IMR-90 (cell line): ENCODE results near the gene FAAH2. TPM values are rescaled to one million over a fixed set of nuclear protein-coding genes. Genes with fewer than 3 reads are reported as not detected.

Experiments
- ATAC-seq: fragments of 200-7000 bp; cut with Tn5 transposase; 2 replicates; pipeline ENCODE4 v1.9.1; 2020; ENCODE audit warnings: low read depth, mild to moderate bottlenecking, moderate library complexity
- BruUV-seq: library from RNA; stranded (reverse); fragments of 400-500 nt; replicated peaks from 2 replicates; lab custom pipeline; 2021; lab: Mats Ljungman, UMichigan
- CTCF ChIA-PET: fragments of 300-600 bp; formaldehyde crosslinking; extraction: SDS; loops from one replicate; lab custom pipeline; 2021; ENCODE audit warnings: antibody characterized with exemption; lab: Yijun Ruan, JAX
- POLR2A ChIA-PET: fragments of 300-600 bp; sonication (Branson Sonifier 250); formaldehyde crosslinking; loops from one replicate; lab custom pipeline; 2022; ENCODE audit warnings: antibody characterized with exemption; ENCODE audit not compliant: unreplicated experiment; lab: Charles Lee
- DNase-seq: peaks from one replicate; pipeline ENCODE4 v3.0.0; 2013
- H2AFZ ChIP-seq: replicated peaks from 2 replicates; pipeline ENCODE3; 2013; ENCODE audit warnings: low read length, mild to moderate bottlenecking; ENCODE audit not compliant: poor library complexity
- H2AK5ac ChIP-seq: 2 replicates; pipeline ENCODE4 v1.6.1; 2013; ENCODE audit warnings: low read depth, low read length, inconsistent platforms
- H2AK9ac ChIP-seq: replicated peaks from 2 replicates; pipeline ENCODE3; 2013; ENCODE audit warnings: mild to moderate bottlenecking, low read depth, low read length, moderate library complexity; ENCODE audit not compliant: poor library complexity
- H2BK120ac ChIP-seq: 2 replicates; pipeline ENCODE4 v1.6.1; 2013; ENCODE audit warnings: low read depth, low read length, inconsistent platforms
- H2BK15ac ChIP-seq: 3 replicates; pipeline ENCODE4 v1.6.1; 2013; ENCODE audit warnings: low read depth, low read length, inconsistent platforms
- H2BK20ac ChIP-seq: 2 replicates; pipeline ENCODE4 v1.6.1; 2013; ENCODE audit warnings: low read depth, mild to moderate bottlenecking, inconsistent platforms, low read length, moderate library complexity
- H2BK5ac ChIP-seq: 2 replicates; pipeline ENCODE4 v1.6.1; 2013; ENCODE audit warnings: mild to moderate bottlenecking, low read depth, low read length, inconsistent platforms; ENCODE audit not compliant: poor library complexity, severe bottlenecking
- H3K14ac ChIP-seq: replicated peaks from 2 replicates; pipeline ENCODE4 v1.6.1; 2013; ENCODE audit warnings: low read depth, low read length, inconsistent platforms
- H3K18ac ChIP-seq: 2 replicates; pipeline ENCODE4 v1.6.1; 2013; ENCODE audit warnings: low read depth, low read length, control low read depth
- H3K23ac ChIP-seq: 2 replicates; pipeline ENCODE4 v1.6.1; 2013; ENCODE audit warnings: low read depth, low read length, inconsistent platforms
- H3K27ac ChIP-seq: 2 replicates; pipeline ENCODE4 v1.5.1; 2013; ENCODE audit warnings: mild to moderate bottlenecking, control low read depth, low read length; ENCODE audit not compliant: insufficient read depth
- H3K27me3 ChIP-seq: 2 replicates; pipeline ENCODE4 v1.6.1; 2013; ENCODE audit warnings: low read length; ENCODE audit not compliant: control insufficient read depth, insufficient read depth
- H3K36me3 ChIP-seq: 2 replicates; pipeline ENCODE4 v1.6.1; 2013; ENCODE audit warnings: low read length, mixed read lengths; ENCODE audit not compliant: control insufficient read depth, insufficient read depth
- H3K4ac ChIP-seq: 2 replicates; pipeline ENCODE4 v1.6.1; 2013; ENCODE audit warnings: low read depth, low read length, inconsistent platforms
- H3K4me1 ChIP-seq: 2 replicates; pipeline ENCODE4 v1.6.1; 2013; ENCODE audit warnings: low read length, mixed read lengths; ENCODE audit not compliant: control insufficient read depth, insufficient read depth
- H3K4me2 ChIP-seq: 2 replicates; pipeline ENCODE4 v1.6.1; 2013; ENCODE audit warnings: low read depth, mild to moderate bottlenecking, control low read depth, low read length, moderate library complexity
- H3K4me3 ChIP-seq: 2 replicates; pipeline ENCODE4 v1.5.1; 2013; ENCODE audit warnings: low read depth, mild to moderate bottlenecking, control low read depth, low read length, moderate library complexity; ENCODE audit not compliant: insufficient read depth
- H3K56ac ChIP-seq: 2 replicates; pipeline ENCODE4 v1.6.1; 2013; ENCODE audit warnings: low read length, inconsistent platforms; ENCODE audit not compliant: insufficient read depth; ENCODE audit errors: extremely low read depth
- H3K79me1 ChIP-seq, 2 experiments: 2 replicates each; pipeline ENCODE4 v1.6.1; 2013; ENCODE audit warnings: low read length in 2 of 2, inconsistent platforms in 1 of 2, low read depth in 1 of 2
- H3K9ac ChIP-seq: 2 replicates; pipeline ENCODE4 v1.6.1; 2013; ENCODE audit warnings: low read depth, low read length, control low read depth
- H3K9me1 ChIP-seq: 2 replicates; pipeline ENCODE4 v1.6.1; 2013; ENCODE audit warnings: low read length, inconsistent platforms; ENCODE audit not compliant: insufficient read depth
- H3K9me3 ChIP-seq: 2 replicates; pipeline ENCODE4 v1.6.1; 2013; ENCODE audit warnings: low read length; ENCODE audit not compliant: control insufficient read depth, insufficient read depth
- H4K20me1 ChIP-seq: 2 replicates; pipeline ENCODE4 v1.6.1; 2013; ENCODE audit warnings: low read length, inconsistent platforms; ENCODE audit not compliant: insufficient read depth
- H4K5ac ChIP-seq: 2 replicates; pipeline ENCODE4 v1.6.1; 2013; ENCODE audit warnings: mild to moderate bottlenecking, low read depth, low read length, control low read depth
- H4K8ac ChIP-seq, 2 experiments: 2 replicates each; pipeline ENCODE4 v1.6.1; 2013; ENCODE audit warnings: low read depth in 2 of 2, low read length in 2 of 2, control low read depth in 1 of 2, inconsistent platforms in 1 of 2
- H4K91ac ChIP-seq: 2 replicates; pipeline ENCODE4 v1.6.1; 2013; ENCODE audit warnings: low read depth, low read length, inconsistent platforms; ENCODE audit not compliant: insufficient read depth
- BHLHE40 ChIP-seq: fragments of 150-350 bp; IDR thresholded peaks from 2 replicates; pipeline ENCODE4 v1.6.1; 2016; ENCODE audit warnings: mild to moderate bottlenecking, low read depth, low read length
- CEBPB ChIP-seq: IDR thresholded peaks from 2 replicates; pipeline ENCODE4 v1.6.1; 2012; ENCODE audit warnings: low read depth, low read length, improper control_type of control experiment
- CHD1 ChIP-seq: IDR thresholded peaks from 2 replicates; pipeline ENCODE4 v1.6.1; 2012; ENCODE audit warnings: low read depth, low read length, improper control_type of control experiment
- CTCF ChIP-seq: conservative IDR thresholded peaks from 2 replicates; pipeline ENCODE4 v1.5.1; 2012; ENCODE audit warnings: mild to moderate bottlenecking, low read depth, low read length, improper control_type of control experiment
- ELK1 ChIP-seq: fragments of 150-350 bp; IDR thresholded peaks from 2 replicates; pipeline ENCODE4 v1.6.1; 2016; ENCODE audit warnings: low read depth, mild to moderate bottlenecking, low read length, moderate library complexity, borderline replicate concordance
- FOS ChIP-seq: fragments of 150-350 bp; IDR thresholded peaks from 2 replicates; pipeline ENCODE4 v1.6.1; 2016; ENCODE audit warnings: low read depth, low read length
- MAFK ChIP-seq: IDR thresholded peaks from 2 replicates; pipeline ENCODE4 v1.6.1; 2012; ENCODE audit warnings: low read depth, low read length, improper control_type of control experiment
- MAZ ChIP-seq: IDR thresholded peaks from 2 replicates; pipeline ENCODE4 v1.6.1; 2012; ENCODE audit warnings: low read depth, mild to moderate bottlenecking, low read length, improper control_type of control experiment, moderate library complexity, borderline replicate concordance
- MXI1 ChIP-seq: IDR thresholded peaks from 2 replicates; pipeline ENCODE4 v1.6.1; 2012; ENCODE audit warnings: low read depth, mild to moderate bottlenecking, low read length, moderate library complexity, borderline replicate concordance
- NFE2L2 ChIP-seq: fragments of 150-350 bp; IDR thresholded peaks from 2 replicates; pipeline ENCODE4 v1.6.1; 2016; ENCODE audit warnings: low read depth, mild to moderate bottlenecking, low read length
- POLR2A ChIP-seq: IDR thresholded peaks from 2 replicates; pipeline ENCODE4 v1.6.1; 2012; ENCODE audit warnings: mild to moderate bottlenecking, low read depth, low read length
- RAD21 ChIP-seq: IDR thresholded peaks from 2 replicates; pipeline ENCODE4 v1.6.1; 2012; ENCODE audit warnings: low read length, improper control_type of control experiment
- RCOR1 ChIP-seq: IDR thresholded peaks from 2 replicates; pipeline ENCODE4 v1.6.1; 2012; ENCODE audit warnings: mild to moderate bottlenecking, low read length, improper control_type of control experiment; ENCODE audit not compliant: insufficient replicate concordance
- RFX5 ChIP-seq: IDR thresholded peaks from 2 replicates; pipeline ENCODE4 v1.8.0; 2012; ENCODE audit warnings: low read depth, mild to moderate bottlenecking, low read length, moderate library complexity
- SMC3 ChIP-seq: fragments of 150-350 bp; IDR thresholded peaks from 2 replicates; pipeline ENCODE4 v1.6.1; 2016; ENCODE audit warnings: low read depth, mild to moderate bottlenecking, antibody characterized with exemption, low read length, moderate library complexity
- USF2 ChIP-seq: fragments of 150-350 bp; IDR thresholded peaks from 2 replicates; pipeline ENCODE4 v1.6.1; 2017; ENCODE audit warnings: mild to moderate bottlenecking, antibody characterized with exemption, low read length, low read depth
- WGBS, 2 experiments: methylation state at CpG; one replicate each; pipeline versions ENCODE4 v1.1.5 to v1.1.7; 2013; ENCODE audit warnings: missing lambda C conversion rate in 2 of 2; ENCODE audit not compliant: insufficient read length in 1 of 2; ENCODE audit errors: extremely low coverage in 2 of 2; 5-methylcytosine and 5-hydroxymethylcytosine counted together
- dilution Hi-C: fragments of 300-500 bp; cut with HindIII; formaldehyde crosslinking; loops from one replicate; pipeline ENCODE4 v1.14.3; 2018; ENCODE audit warnings: low sequenced_read_pairs; ENCODE audit not compliant: unreplicated experiment
- in situ Hi-C: fragments of 300-500 bp; cut with MboI; formaldehyde crosslinking; loops from 3 replicates; pipeline ENCODE4 v1.14.3; 2019; ENCODE audit warnings: low sequenced_read_pairs, inconsistent platforms, mixed read lengths
- intact Hi-C: fragments of 100-400 bp; cut with micrococcal nuclease; formaldehyde crosslinking; loops from 2 replicates; pipeline ENCODE4 v1.10.0; 2022
- polyA plus RNA-seq, 3 experiments: library from polyadenylated mRNA; depleted of rRNA; stranded (reverse); fragments of >200 nt; gene quantifications; 2 replicates each; pipeline ENCODE4 v1.2.3, GENCODE V29; 2012; ENCODE audit warnings: low replicate concordance in 1 of 3
- total RNA-seq: library from RNA; depleted of rRNA; stranded (reverse); fragments of >200 nt; gene quantifications from 2 replicates; pipeline ENCODE4 v1.2.3, GENCODE V29; 2012

The FAAH2 gene
- total and polyA plus RNA-seq, 2 of the 4 experiments (the other 2 are of a cell fraction): not detected

- intact Hi-C loops (no loop called here), dilution Hi-C loops (no loop called here), in situ Hi-C loops (no loop called here)
- no peaks in the 10 kb centered on the region for H3K9me1 ChIP-seq
- H2BK15ac ChIP-seq: no peak overlapping the region
- no peak overlapping the region for H2AK9ac ChIP-seq
- no peaks in the 10 kb centered on the region for H3K27me3 ChIP-seq
- TF ChIP-seq CHD1 (no peak), BHLHE40 (no peak), MXI1 (no peak), MAZ (no peak), ELK1 (no peak), RAD21 (no peak), CTCF (no peak), USF2 (no peak), POLR2A (no peak), SMC3 (no peak), FOS (no peak), RCOR1 (no peak), NFE2L2 (no peak), RFX5 (no peak), CEBPB (no peak), MAFK (no peak)
- H2BK120ac ChIP-seq: no peak overlapping the region
- no peak overlapping the region for H3K4me2 ChIP-seq
- H2BK5ac ChIP-seq: no peak overlapping the region
- BruUV-seq: no TSS peak
- H3K36me3 ChIP-seq: no peaks in the 10 kb centered on the region
- H4K91ac ChIP-seq: no peak overlapping the region
- H4K5ac ChIP-seq: no peak overlapping the region
- peaks cover 2% of the 10 kb centered on the region; the same call in 1 of the 2 replicates for H3K9me3 ChIP-seq
- no peak overlapping the region for H4K8ac ChIP-seq
- H3K27ac ChIP-seq: no peak overlapping the region
- WGBS, 2 experiments: no CpG with 5 or more reads among the region's 2 CpGs
- no peak overlapping the region for H3K23ac ChIP-seq
- no peaks in the 10 kb centered on the region for H3K4me1 ChIP-seq
- H2AFZ ChIP-seq: no peak overlapping the region
- ChIA-PET POLR2A (no interaction called here), CTCF (interaction anchor here (1.3 kb wide), 1 partner anchor 10 kb away, joined by 4 read pairs; no protein-coding TSS in a partner anchor)
- no peaks in the 10 kb centered on the region for H3K79me1 ChIP-seq
- DNase-seq (no peak), ATAC-seq (no peak)
- no peak overlapping the region for H3K56ac ChIP-seq
- H3K14ac ChIP-seq: no peak overlapping the region
- no peak overlapping the region for H2BK20ac ChIP-seq
- H2AK5ac ChIP-seq: no peak overlapping the region
- no peaks in the 10 kb centered on the region for H4K20me1 ChIP-seq
- no peak overlapping the region for H3K4ac ChIP-seq
- H3K9ac ChIP-seq: no peak overlapping the region
- H3K4me3 ChIP-seq: no peak overlapping the region
- H3K18ac ChIP-seq: no peak overlapping the region
These were observed 136.3 kb downstream of the FAAH2 start for GRCh38 chrX:57422790-57423189.
